ENCODE results near the gene OR52D1. TPM values are rescaled to one million over a fixed set of nuclear protein-coding genes. Genes with fewer than 3 reads are reported as not detected.

OR52D1 gene
- total and polyA plus RNA-seq, 2 of the 4 experiments (the other 2 are of a cell fraction), result not detected

- no CpG with 5 or more reads among the region's 4 CpGs for WGBS, 2 experiments (ENCODE audit: extremely low coverage in 2 of 2, insufficient read length in 1 of 2)
- no peak overlapping the region for H2AFZ ChIP-seq (replicated peaks; ENCODE audit: low read length, poor library complexity)
- no peak overlapping the region for H2BK5ac ChIP-seq (ENCODE audit: low read depth, low read length, poor library complexity, severe bottlenecking)
- no peak for TF ChIP-seq USF2 (IDR thresholded peaks at IDR 0.05; ENCODE audit: low read depth, low read length)
- TF ChIP-seq BHLHE40 (IDR thresholded peaks at IDR 0.05; ENCODE audit: low read depth, low read length), result no peak
- no peak for TF ChIP-seq MAZ (IDR thresholded peaks at IDR 0.05; ENCODE audit: borderline replicate concordance, low read depth, low read length)
- no peak for TF ChIP-seq MAFK (IDR thresholded peaks at IDR 0.05; ENCODE audit: low read depth, low read length)
- TF ChIP-seq MXI1 (IDR thresholded peaks at IDR 0.05; ENCODE audit: borderline replicate concordance, low read depth, low read length), result no peak
- no peak for TF ChIP-seq CEBPB (IDR thresholded peaks at IDR 0.05; ENCODE audit: low read depth, low read length)
- no peak for TF ChIP-seq ELK1 (IDR thresholded peaks at IDR 0.05; ENCODE audit: borderline replicate concordance, low read depth, low read length)
- TF ChIP-seq POLR2A (IDR thresholded peaks at IDR 0.05; ENCODE audit: low read depth, low read length), result no peak
- TF ChIP-seq SMC3 (IDR thresholded peaks at IDR 0.05; ENCODE audit: low read depth, low read length), result no peak
- no peak for TF ChIP-seq RCOR1 (IDR thresholded peaks at IDR 0.05; ENCODE audit: insufficient replicate concordance, low read length)
- TF ChIP-seq CHD1 (IDR thresholded peaks at IDR 0.05; ENCODE audit: low read depth, low read length), result no peak
- no peak for TF ChIP-seq CTCF (conservative IDR thresholded peaks at IDR 0.05; ENCODE audit: low read depth, low read length)
- no peak for TF ChIP-seq RAD21 (IDR thresholded peaks at IDR 0.05; ENCODE audit: low read length)
- no peak for TF ChIP-seq FOS (IDR thresholded peaks at IDR 0.05; ENCODE audit: low read depth, low read length)
- TF ChIP-seq NFE2L2 (IDR thresholded peaks at IDR 0.05; ENCODE audit: low read depth, low read length), result no peak
- TF ChIP-seq RFX5 (IDR thresholded peaks at IDR 0.05; ENCODE audit: low read depth, low read length), result no peak
- no peak overlapping the region for H4K91ac ChIP-seq (ENCODE audit: insufficient read depth, low read depth, low read length)
- H3K79me1 ChIP-seq (ENCODE audit: low read depth in 1 of 2, low read length in 2 of 2), result no peaks in the 10 kb centered on the region
- no peak overlapping the region for H2BK15ac ChIP-seq (ENCODE audit: low read depth, low read length)
- H3K27ac ChIP-seq (ENCODE audit: insufficient read depth, low read length), result no peak overlapping the region
- H3K14ac ChIP-seq (replicated peaks; ENCODE audit: low read depth, low read length), result no peak overlapping the region
- no peak overlapping the region for H2BK120ac ChIP-seq (ENCODE audit: low read depth, low read length)
- no peaks in the 10 kb centered on the region for H3K9me1 ChIP-seq (ENCODE audit: insufficient read depth, low read length)
- H4K20me1 ChIP-seq (ENCODE audit: insufficient read depth, low read length), result no peaks in the 10 kb centered on the region
- intact Hi-C loops (cut with micrococcal nuclease), result no loop called here
- H3K9me3 ChIP-seq (ENCODE audit: control insufficient read depth, insufficient read depth, low read length), result no peaks in the 10 kb centered on the region
- H3K18ac ChIP-seq (ENCODE audit: low read depth, low read length), result no peak overlapping the region
- H3K23ac ChIP-seq (ENCODE audit: low read depth, low read length), result no peak overlapping the region
- POLR2A ChIA-PET (ENCODE audit: unreplicated experiment), result no interaction called here
- no peak overlapping the region for H3K4me3 ChIP-seq (ENCODE audit: insufficient read depth, low read depth, low read length)
- BruUV-seq (replicated peaks), result no TSS peak
- no peak overlapping the region for H2BK20ac ChIP-seq (ENCODE audit: low read depth, low read length)
- in situ Hi-C loops (cut with MboI; ENCODE audit: low sequenced_read_pairs), result no loop called here
- H4K5ac ChIP-seq (ENCODE audit: low read depth, low read length), result no peak overlapping the region
- dilution Hi-C loops (cut with HindIII; ENCODE audit: low sequenced_read_pairs, unreplicated experiment), result no loop called here
- no peak overlapping the region for H3K56ac ChIP-seq (ENCODE audit: extremely low read depth, insufficient read depth, low read length)
- H3K4me1 ChIP-seq (ENCODE audit: control insufficient read depth, insufficient read depth, low read length), result no peaks in the 10 kb centered on the region
- H3K9ac ChIP-seq (ENCODE audit: low read depth, low read length), result no peak overlapping the region
- no peak for ATAC-seq (ENCODE audit: low read depth)
- no peaks in the 10 kb centered on the region for H3K27me3 ChIP-seq (ENCODE audit: control insufficient read depth, insufficient read depth, low read length)
- CTCF ChIA-PET, result no interaction called here
- H2AK5ac ChIP-seq (ENCODE audit: low read depth, low read length), result no peak overlapping the region
- no peak for DNase-seq
- H3K4ac ChIP-seq (ENCODE audit: low read depth, low read length), result no peak overlapping the region
- H3K4me2 ChIP-seq (ENCODE audit: low read depth, low read length), result no peak overlapping the region
- H3K36me3 ChIP-seq (ENCODE audit: control insufficient read depth, insufficient read depth, low read length), result no peaks in the 10 kb centered on the region
- no peak overlapping the region for H4K8ac ChIP-seq (ENCODE audit: low read depth in 2 of 2, low read length in 2 of 2)
- H2AK9ac ChIP-seq (replicated peaks; ENCODE audit: low read depth, low read length, poor library complexity), result no peak overlapping the region
These were observed 39.1 kb upstream of the OR52D1 start for GRCh38 chr11:5449432-5449831.

Data from IMR-90 (cell line).